GM18907 (cell line): ENCODE results near the gene OR2J2.
"Not testable (repeated sequence)": the region's sequence is repeated elsewhere in the genome, so short reads cannot be mapped to it uniquely, and the experiment has no call there.

Experiments used
- ATAC-seq: cut with Tn5 transposase; IDR thresholded peaks from one replicate; pipeline ENCODE4 v1.9.1; 2021; ENCODE audit warnings: mild to moderate bottlenecking, moderate library complexity; ENCODE audit not compliant: unreplicated experiment

The OR2J2 gene

DNA sequence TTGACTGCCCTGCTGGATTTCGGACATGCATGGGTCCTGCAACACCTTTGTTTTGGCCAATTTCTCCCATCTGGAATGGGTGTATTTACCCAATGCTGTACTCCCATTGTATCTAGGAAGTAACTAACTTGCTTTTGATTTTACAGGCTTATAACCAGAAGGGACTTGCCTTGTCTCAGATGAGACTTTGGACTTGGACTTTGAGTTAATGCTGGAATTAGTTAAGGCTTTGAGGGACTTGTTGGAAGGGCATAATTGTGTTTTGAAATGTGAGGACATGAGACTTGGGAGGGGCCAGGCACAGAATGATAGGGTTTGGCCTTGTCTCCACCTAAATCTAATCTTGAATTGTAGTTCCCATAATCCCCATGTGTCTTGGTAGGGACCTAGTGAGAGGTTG, 47.3 kb downstream of the OR2J2 start:
- not testable (repeated sequence) for ATAC-seq
